GM12892 (cell line): ENCODE measurements around the gene CBARP.

Source experiments
- POLR2A ChIP-seq: IDR thresholded peaks from 2 replicates; pipeline ENCODE4 v1.6.1; 2011; ENCODE audit warnings: low read depth, low read length, control low read depth
- POLR2AphosphoS5 ChIP-seq: IDR thresholded peaks from 2 replicates; pipeline ENCODE4 v1.6.1; 2011; ENCODE audit warnings: low read depth, low read length, control low read depth

DNA sequence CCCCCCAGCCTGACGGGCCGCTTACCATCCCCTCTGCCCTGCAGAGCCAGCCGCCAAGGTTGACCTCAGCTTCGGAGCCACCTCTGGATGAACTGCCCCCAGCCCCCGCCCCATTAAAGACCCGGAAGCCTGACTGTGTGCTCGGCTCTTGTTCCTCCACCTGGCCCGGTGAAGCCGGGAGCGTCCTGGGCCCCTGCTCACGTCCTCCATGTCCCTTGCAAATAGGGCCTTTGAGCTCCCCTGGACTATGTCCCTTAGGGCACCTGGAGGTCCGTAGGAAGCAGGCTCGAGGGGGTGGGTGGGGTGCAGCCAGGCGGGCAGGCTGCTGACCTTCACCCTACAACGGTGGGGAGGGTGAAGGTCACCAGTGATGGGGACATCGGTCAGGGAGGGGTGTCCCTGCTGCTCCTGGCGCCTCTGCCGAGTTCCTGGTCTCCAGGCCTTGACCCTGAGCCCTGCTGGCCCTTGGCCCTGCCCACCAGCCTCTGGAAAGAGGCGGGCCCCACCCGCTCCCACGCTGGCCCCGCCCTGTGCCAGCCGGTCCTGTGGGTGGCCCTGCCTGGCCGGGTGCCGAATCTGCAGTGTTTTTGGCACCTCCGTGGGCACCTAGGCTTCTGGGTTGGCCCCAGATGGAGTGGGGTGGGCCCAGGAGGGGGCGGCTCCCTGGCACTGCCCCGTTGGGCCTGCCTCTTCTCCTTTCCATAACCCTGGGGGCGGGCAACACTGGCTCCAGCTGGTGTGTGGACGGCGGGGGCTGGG, 7.1 kb upstream of the CBARP start:
- TF ChIP-seq POLR2AphosphoS5 (no peak), POLR2A (no peak)
